ENCODE results near the gene RFESD. TPM values are rescaled to one million over a fixed set of nuclear protein-coding genes. Genes with fewer than 3 reads are reported as not detected.
"Not testable (repeated sequence)": the region's sequence is repeated elsewhere in the genome, so short reads cannot be mapped to it uniquely, and the experiment has no call there.

The RFESD gene
- total RNA-seq, 1 donor from 2014 or later = 4.4 TPM

DNA sequence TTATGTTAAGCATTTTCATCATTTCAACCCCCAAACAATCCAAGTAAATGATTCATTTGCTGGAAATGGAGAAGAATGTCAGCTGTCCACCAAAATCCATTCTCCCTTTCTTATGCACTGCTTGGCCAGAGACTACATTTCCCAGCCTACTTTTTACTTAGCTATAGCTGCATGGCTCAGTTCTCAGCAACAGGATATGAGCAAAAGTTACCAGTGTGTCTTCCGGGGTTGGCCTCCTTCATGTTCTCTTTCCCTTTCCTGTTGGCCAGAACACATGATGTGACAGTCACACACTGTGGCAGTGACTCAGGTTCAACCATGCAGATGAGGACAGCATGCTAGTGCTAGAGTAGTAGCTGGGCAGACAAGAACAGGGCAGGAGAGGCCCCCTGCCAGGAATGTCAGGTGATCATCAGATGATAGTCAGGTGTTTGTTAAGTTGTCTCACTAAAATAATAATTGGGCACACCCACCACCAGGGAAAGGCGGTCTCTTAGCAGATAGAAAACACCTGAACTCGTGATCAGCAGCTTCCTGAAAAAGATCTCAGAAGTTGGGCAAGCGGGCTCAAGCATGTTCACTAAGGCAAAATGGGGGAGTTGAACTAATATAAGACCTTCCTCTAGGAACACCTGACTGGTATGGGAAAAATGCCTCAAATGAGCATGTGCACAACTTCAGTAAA lies 14.4 kb upstream of the RFESD start:
- Histone ChIP-seq H3K27ac (no peak overlapping the region), H3K36me3 (no peaks in the 10 kb centered on the region), H3K4me3 (no peak overlapping the region), H4K20me1 (ENCODE audit: low read depth) (no peaks in the 10 kb centered on the region), H2AFZ (replicated peaks) (no peak overlapping the region), H3F3A (ENCODE audit: low read depth) (no peaks in the 10 kb centered on the region), H3K79me2 (ENCODE audit: low read depth) (no peaks in the 10 kb centered on the region), H3K4me2 (no peak overlapping the region), H3K27me3 (no peaks in the 10 kb centered on the region), H3K4me1 (no peaks in the 10 kb centered on the region), H3K9ac (no peak overlapping the region), H3K9me3 (ENCODE audit: low read depth) (no peaks in the 10 kb centered on the region)
- Mint-ChIP-seq H3K4me1 (no peaks in the 10 kb centered on the region), H3K4me3 (no peak overlapping the region), H3K36me3 (no peaks in the 10 kb centered on the region), H3K9me3 (no peaks in the 10 kb centered on the region), H3K27ac (no peak overlapping the region), H3K27me3 (ENCODE audit: insufficient read depth, low read depth) (peaks cover 7% of the 10 kb centered on the region)
- no peak for DNase-seq (ENCODE audit: low spot score)
- no peak for TF ChIP-seq EZH2phosphoT487 (IDR thresholded peaks at IDR 0.05)

DNA sequence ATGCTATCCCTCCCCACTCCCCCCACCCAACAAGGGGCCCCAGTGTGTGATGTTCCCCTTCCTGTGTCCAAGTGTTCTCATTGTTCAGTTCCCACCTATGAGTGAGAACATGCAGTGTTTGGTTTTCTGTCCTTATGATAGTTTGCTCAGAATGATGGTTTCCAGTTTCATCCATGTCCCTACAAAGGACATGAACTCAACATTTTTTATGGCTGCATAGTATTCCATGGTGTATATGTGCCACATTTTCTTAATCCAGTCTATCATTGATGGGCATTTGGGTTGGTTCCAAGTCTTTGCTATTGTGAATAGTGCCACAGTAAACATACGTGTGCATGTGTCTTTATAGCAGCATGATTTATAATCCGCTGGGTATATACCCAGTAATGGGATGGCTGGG lies 13.6 kb upstream of the RFESD start:
- H3K9me3 Mint-ChIP-seq; H3K4me1 ChIP-seq; H4K20me1 ChIP-seq (ENCODE audit: low read depth); H3K4me1 Mint-ChIP-seq; H3K27me3 Mint-ChIP-seq (ENCODE audit: insufficient read depth, low read depth); H3F3A ChIP-seq (ENCODE audit: low read depth); H3K27ac ChIP-seq; DNase-seq (ENCODE audit: low spot score); H3K4me2 ChIP-seq; H3K27ac Mint-ChIP-seq; H3K9me3 ChIP-seq (ENCODE audit: low read depth); H3K36me3 ChIP-seq; H2AFZ ChIP-seq (replicated peaks); H3K4me3 Mint-ChIP-seq; H3K4me3 ChIP-seq; H3K9ac ChIP-seq; H3K27me3 ChIP-seq; H3K36me3 Mint-ChIP-seq; H3K79me2 ChIP-seq (ENCODE audit: low read depth): not testable (repeated sequence)

DNA sequence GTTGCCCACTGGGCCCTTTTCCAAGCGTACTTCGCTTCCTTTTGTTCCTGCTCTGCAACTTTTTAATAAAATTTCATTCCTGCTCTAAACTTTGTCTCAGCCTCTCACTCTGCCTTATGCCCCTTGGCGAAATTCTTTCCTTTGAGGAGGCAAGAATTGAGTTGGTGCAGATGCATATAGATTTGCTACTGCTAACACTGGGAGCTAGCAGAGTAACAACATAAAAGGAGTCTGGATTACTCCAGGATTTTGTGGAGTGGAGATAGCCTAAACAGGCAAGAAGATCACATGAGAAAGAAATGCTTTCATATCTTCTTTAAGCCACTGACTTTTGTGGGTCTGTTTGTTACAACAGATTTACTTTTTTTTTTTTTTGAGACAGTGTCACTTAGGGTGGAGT lies 12.9 kb upstream of the RFESD start:
- no peaks in the 10 kb centered on the region for H3K4me1 Mint-ChIP-seq
- no peak for DNase-seq (ENCODE audit: low spot score)
- Histone ChIP-seq H3F3A (ENCODE audit: low read depth) (no peaks in the 10 kb centered on the region), H3K9ac (no peak overlapping the region), H3K4me3 (no peak overlapping the region), H2AFZ (replicated peaks) (no peak overlapping the region), H3K36me3 (no peaks in the 10 kb centered on the region), H3K27ac (no peak overlapping the region), H3K4me2 (no peak overlapping the region), H4K20me1 (ENCODE audit: low read depth) (no peaks in the 10 kb centered on the region), H3K79me2 (ENCODE audit: low read depth) (no peaks in the 10 kb centered on the region), H3K4me1 (no peaks in the 10 kb centered on the region), H3K27me3 (no peaks in the 10 kb centered on the region), H3K9me3 (ENCODE audit: low read depth) (no peaks in the 10 kb centered on the region)
- H3K9me3 Mint-ChIP-seq = no peaks in the 10 kb centered on the region
- H3K27me3 Mint-ChIP-seq (ENCODE audit: insufficient read depth, low read depth) = peaks cover 7% of the 10 kb centered on the region
- no peaks in the 10 kb centered on the region for H3K36me3 Mint-ChIP-seq
- H3K27ac Mint-ChIP-seq = no peak overlapping the region
- no peak overlapping the region for H3K4me3 Mint-ChIP-seq
- TF ChIP-seq EZH2 (IDR thresholded peaks at IDR 0.05) (no peak), EZH2phosphoT487 (IDR thresholded peaks at IDR 0.05) (no peak)
- TF ChIP-seq, protein P1, sequence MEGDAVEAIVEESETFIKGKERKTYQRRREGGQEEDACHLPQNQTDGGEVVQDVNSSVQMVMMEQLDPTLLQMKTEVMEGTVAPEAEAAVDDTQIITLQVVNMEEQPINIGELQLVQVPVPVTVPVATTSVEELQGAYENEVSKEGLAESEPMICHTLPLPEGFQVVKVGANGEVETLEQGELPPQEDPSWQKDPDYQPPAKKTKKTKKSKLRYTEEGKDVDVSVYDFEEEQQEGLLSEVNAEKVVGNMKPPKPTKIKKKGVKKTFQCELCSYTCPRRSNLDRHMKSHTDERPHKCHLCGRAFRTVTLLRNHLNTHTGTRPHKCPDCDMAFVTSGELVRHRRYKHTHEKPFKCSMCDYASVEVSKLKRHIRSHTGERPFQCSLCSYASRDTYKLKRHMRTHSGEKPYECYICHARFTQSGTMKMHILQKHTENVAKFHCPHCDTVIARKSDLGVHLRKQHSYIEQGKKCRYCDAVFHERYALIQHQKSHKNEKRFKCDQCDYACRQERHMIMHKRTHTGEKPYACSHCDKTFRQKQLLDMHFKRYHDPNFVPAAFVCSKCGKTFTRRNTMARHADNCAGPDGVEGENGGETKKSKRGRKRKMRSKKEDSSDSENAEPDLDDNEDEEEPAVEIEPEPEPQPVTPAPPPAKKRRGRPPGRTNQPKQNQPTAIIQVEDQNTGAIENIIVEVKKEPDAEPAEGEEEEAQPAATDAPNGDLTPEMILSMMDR (IDR thresholded peaks at IDR 0.05) = no peak

DNA sequence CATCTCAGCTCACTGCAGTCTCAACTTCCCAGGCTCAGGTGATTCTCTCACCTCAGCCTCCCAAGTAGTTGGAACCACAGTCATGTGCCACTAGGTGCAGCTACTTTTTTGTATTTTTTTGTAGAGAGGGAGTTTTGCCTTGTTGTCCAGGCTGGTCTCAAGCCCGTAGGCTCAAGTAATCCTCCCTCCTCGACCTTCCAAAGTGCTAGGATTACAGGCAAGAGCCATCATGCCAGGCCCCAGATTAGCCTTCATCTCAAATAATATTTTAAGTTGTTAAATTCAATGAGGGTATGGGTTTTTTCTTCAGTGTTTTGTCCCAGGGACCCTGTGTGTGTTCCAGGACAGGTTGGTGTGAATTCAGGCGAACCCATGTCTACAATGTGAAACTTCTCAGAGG lies 12.5 kb upstream of the RFESD start:
- Mint-ChIP-seq H3K4me1 (no peaks in the 10 kb centered on the region), H3K27ac (no peak overlapping the region), H3K36me3 (no peaks in the 10 kb centered on the region), H3K4me3 (no peak overlapping the region), H3K9me3 (no peaks in the 10 kb centered on the region), H3K27me3 (ENCODE audit: insufficient read depth, low read depth) (peaks cover 7% of the 10 kb centered on the region)
- no peak overlapping the region for H3K9ac ChIP-seq
- no peak overlapping the region for H3K4me2 ChIP-seq
- H3K79me2 ChIP-seq (ENCODE audit: low read depth) = no peaks in the 10 kb centered on the region
- TF ChIP-seq EZH2 (IDR thresholded peaks at IDR 0.05) = no peak
- TF ChIP-seq EZH2phosphoT487 (IDR thresholded peaks at IDR 0.05) = no peak
- TF ChIP-seq, protein P1 (IDR thresholded peaks at IDR 0.05) = no peak
- H3K27ac ChIP-seq = no peak overlapping the region
- no peaks in the 10 kb centered on the region for H3K36me3 ChIP-seq
- no peak overlapping the region for H2AFZ ChIP-seq (replicated peaks)
- no peaks in the 10 kb centered on the region for H3K27me3 ChIP-seq
- H3K4me3 ChIP-seq = no peak overlapping the region
- no peaks in the 10 kb centered on the region for H4K20me1 ChIP-seq (ENCODE audit: low read depth)
- no peaks in the 10 kb centered on the region for H3F3A ChIP-seq (ENCODE audit: low read depth)
- H3K9me3 ChIP-seq (ENCODE audit: low read depth) = no peaks in the 10 kb centered on the region
- no peaks in the 10 kb centered on the region for H3K4me1 ChIP-seq
- no peak for DNase-seq (ENCODE audit: low spot score)

Data from neural progenitor cell (in vitro differentiated cells).